Ishikawa (cell line): ENCODE results near the gene PLXNC1.

Experiments used
- CEBPB ChIP-seq: IDR thresholded peaks from 2 replicates; pipeline ENCODE4 v1.6.1; 2012
- EP300 ChIP-seq: IDR thresholded peaks from 2 replicates; pipeline ENCODE4 v1.6.1; 2012; ENCODE audit warnings: borderline replicate concordance
- FOXM1 ChIP-seq: IDR thresholded peaks from 2 replicates; pipeline ENCODE4 v1.6.1; 2012; ENCODE audit warnings: low read depth, borderline replicate concordance
- NFIC ChIP-seq: IDR thresholded peaks from 2 replicates; pipeline ENCODE4 v1.6.1; 2012
- RAD21 ChIP-seq: IDR thresholded peaks from 2 replicates; pipeline ENCODE4 v1.6.1; 2012; ENCODE audit warnings: low read depth
- TAF1 ChIP-seq: IDR thresholded peaks from 2 replicates; pipeline ENCODE4 v1.6.1; 2012; ENCODE audit warnings: low read depth, mild to moderate bottlenecking
- TCF12 ChIP-seq: IDR thresholded peaks from 2 replicates; pipeline ENCODE4 v1.6.1; 2012; ENCODE audit warnings: low read depth
- YY1 ChIP-seq: IDR thresholded peaks from 2 replicates; pipeline ENCODE4 v1.6.1; 2012; ENCODE audit warnings: low read depth
- TF ChIP-seq, protein P1 (sequence below): IDR thresholded peaks from 2 replicates; pipeline ENCODE4 v1.6.1; 2012
- TF ChIP-seq, protein P2 (sequence below): IDR thresholded peaks from 2 replicates; pipeline ENCODE4 v1.6.1; 2012; ENCODE audit warnings: low read depth, mild to moderate bottlenecking
- TF ChIP-seq, protein P3 (sequence below): IDR thresholded peaks from 2 replicates; pipeline ENCODE4 v1.6.1; 2012

DNA sequence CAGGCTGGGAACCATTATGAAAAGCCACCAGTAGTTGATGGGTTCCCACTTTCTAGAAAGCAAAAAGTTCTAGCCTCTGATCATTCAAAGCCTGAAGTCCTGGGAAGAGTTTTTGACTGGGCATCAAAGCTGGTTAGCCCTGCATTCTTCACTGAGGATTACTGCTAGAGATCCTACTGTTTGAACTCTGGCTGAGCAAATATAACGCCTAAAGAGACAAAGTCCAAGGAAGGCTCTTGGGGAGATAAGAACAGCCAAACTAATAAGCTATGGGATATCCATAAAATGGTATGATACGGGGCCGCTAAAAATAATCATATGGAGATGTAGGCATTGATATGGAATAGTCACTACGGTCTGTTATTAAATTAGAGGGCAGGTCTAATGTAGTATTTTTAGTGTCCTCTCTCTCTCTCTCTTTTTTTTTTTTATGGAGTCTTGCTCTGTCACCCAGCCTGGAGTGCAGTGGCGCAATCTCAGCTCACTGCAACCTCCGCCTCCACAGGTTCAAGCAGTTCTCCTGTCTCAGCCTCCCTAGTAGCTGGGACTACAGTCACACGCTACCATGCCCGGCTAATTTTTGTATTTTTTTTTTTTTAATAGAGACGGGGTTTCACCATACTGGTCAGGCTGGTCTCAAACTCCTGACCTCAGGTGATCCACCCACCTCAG is 35.5 kb downstream of the PLXNC1 start:
- TF ChIP-seq YY1 (no peak), EP300 (no peak), TAF1 (no peak), TCF12 (no peak), FOXM1 (no peak), RAD21 (no peak), CEBPB (no peak), NFIC (no peak)
- TF ChIP-seq, protein P1, sequence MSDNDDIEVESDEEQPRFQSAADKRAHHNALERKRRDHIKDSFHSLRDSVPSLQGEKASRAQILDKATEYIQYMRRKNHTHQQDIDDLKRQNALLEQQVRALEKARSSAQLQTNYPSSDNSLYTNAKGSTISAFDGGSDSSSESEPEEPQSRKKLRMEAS = no peak
- TF ChIP-seq, protein P2, sequence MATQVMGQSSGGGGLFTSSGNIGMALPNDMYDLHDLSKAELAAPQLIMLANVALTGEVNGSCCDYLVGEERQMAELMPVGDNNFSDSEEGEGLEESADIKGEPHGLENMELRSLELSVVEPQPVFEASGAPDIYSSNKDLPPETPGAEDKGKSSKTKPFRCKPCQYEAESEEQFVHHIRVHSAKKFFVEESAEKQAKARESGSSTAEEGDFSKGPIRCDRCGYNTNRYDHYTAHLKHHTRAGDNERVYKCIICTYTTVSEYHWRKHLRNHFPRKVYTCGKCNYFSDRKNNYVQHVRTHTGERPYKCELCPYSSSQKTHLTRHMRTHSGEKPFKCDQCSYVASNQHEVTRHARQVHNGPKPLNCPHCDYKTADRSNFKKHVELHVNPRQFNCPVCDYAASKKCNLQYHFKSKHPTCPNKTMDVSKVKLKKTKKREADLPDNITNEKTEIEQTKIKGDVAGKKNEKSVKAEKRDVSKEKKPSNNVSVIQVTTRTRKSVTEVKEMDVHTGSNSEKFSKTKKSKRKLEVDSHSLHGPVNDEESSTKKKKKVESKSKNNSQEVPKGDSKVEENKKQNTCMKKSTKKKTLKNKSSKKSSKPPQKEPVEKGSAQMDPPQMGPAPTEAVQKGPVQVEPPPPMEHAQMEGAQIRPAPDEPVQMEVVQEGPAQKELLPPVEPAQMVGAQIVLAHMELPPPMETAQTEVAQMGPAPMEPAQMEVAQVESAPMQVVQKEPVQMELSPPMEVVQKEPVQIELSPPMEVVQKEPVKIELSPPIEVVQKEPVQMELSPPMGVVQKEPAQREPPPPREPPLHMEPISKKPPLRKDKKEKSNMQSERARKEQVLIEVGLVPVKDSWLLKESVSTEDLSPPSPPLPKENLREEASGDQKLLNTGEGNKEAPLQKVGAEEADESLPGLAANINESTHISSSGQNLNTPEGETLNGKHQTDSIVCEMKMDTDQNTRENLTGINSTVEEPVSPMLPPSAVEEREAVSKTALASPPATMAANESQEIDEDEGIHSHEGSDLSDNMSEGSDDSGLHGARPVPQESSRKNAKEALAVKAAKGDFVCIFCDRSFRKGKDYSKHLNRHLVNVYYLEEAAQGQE = no peak
- TF ChIP-seq, protein P3, sequence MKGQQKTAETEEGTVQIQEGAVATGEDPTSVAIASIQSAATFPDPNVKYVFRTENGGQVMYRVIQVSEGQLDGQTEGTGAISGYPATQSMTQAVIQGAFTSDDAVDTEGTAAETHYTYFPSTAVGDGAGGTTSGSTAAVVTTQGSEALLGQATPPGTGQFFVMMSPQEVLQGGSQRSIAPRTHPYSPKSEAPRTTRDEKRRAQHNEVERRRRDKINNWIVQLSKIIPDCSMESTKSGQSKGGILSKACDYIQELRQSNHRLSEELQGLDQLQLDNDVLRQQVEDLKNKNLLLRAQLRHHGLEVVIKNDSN = no peak
